CD4-positive, CD25-positive, alpha-beta regulatory T cell (primary cell): ENCODE measurements around the gene CCNA2. TPM values are rescaled to one million over a fixed set of nuclear protein-coding genes. Genes with fewer than 3 reads are reported as not detected.

Experiments
- ATAC-seq, 2 donors: fragments of 150-1000 bp; cut with Tn5 transposase; one replicate each; pipeline ENCODE4 v1.10.0; 2021; ENCODE audit warnings: low read depth in 2 of 2, moderate number of reproducible peaks in 2 of 2, moderate library complexity in 1 of 2
- DNase-seq, 3 donors: peaks; one replicate each; pipeline versions ENCODE4 v3.0.0 to v3.0.0-alpha.2; 2012 to 2022; ENCODE audit warnings: mixed read lengths in 1 of 3
- H3K27ac ChIP-seq: one replicate; pipeline ENCODE4 v1.7.0; 2013; ENCODE audit warnings: mild to moderate bottlenecking, low read length; ENCODE audit not compliant: insufficient read depth, poor library complexity, severe bottlenecking
- H3K27me3 ChIP-seq: one replicate; pipeline ENCODE4 v1.7.0; 2013; ENCODE audit warnings: low read length; ENCODE audit not compliant: control insufficient read depth, insufficient read depth
- H3K36me3 ChIP-seq: one replicate; pipeline ENCODE4 v1.7.0; 2013; ENCODE audit warnings: mild to moderate bottlenecking, low read length, moderate library complexity; ENCODE audit not compliant: control insufficient read depth, insufficient read depth
- H3K4me1 ChIP-seq: 2 replicates; pipeline ENCODE4 v1.7.0; 2013; ENCODE audit warnings: mild to moderate bottlenecking, low read length; ENCODE audit not compliant: insufficient read depth, control insufficient read depth, poor library complexity, severe bottlenecking
- H3K4me3 ChIP-seq: one replicate; pipeline ENCODE4 v1.7.0; 2013; ENCODE audit warnings: low read depth, mild to moderate bottlenecking, low read length, moderate library complexity
- H3K9me3 ChIP-seq, 2 experiments: 1 replicate in 1 of 2; 2 replicates in 1 of 2; pipeline ENCODE4 v1.7.0; 2013; ENCODE audit warnings: low read length in 2 of 2, mild to moderate bottlenecking in 1 of 2, moderate library complexity in 1 of 2; ENCODE audit not compliant: control insufficient read depth in 2 of 2
- H3K27ac Mint-ChIP-seq, 3 donors: one replicate each; pipeline ENCODE4 v1.8.0; 2020 to 2022; ENCODE audit warnings: mild to moderate bottlenecking in 3 of 3, mixed read lengths in 3 of 3, moderate library complexity in 2 of 3
- H3K27me3 Mint-ChIP-seq: one replicate; pipeline ENCODE4 v1.8.0; 2022; ENCODE audit warnings: mild to moderate bottlenecking, mixed read lengths
- H3K36me3 Mint-ChIP-seq: one replicate; pipeline ENCODE4 v1.8.0; 2020; ENCODE audit warnings: mixed read lengths
- H3K4me1 Mint-ChIP-seq, 4 donors: one replicate each; pipeline ENCODE4 v1.8.0; 2020 to 2022; ENCODE audit warnings: mixed read lengths in 4 of 4, mild to moderate bottlenecking in 1 of 4
- H3K4me3 Mint-ChIP-seq, 4 donors: one replicate each; pipeline ENCODE4 v1.8.0; 2020 to 2022; ENCODE audit warnings: mild to moderate bottlenecking in 4 of 4, mixed read lengths in 4 of 4, moderate library complexity in 3 of 4
- H3K9me3 Mint-ChIP-seq, 7 donors: one replicate each; pipeline ENCODE4 v1.8.0; 2020 to 2022; ENCODE audit warnings: mixed read lengths in 7 of 7, mild to moderate bottlenecking in 3 of 7, moderate library complexity in 2 of 7
- polyA plus RNA-seq, 4 donors: library from polyadenylated mRNA; unstranded; fragments of 300-500 nt; fragmentation: Illumina TruSeq; gene quantifications; one replicate each; pipeline ENCODE4 v1.2.3, GENCODE V29; 2021
- total RNA-seq: library from RNA; stranded (reverse); gene quantifications from one replicate; pipeline ENCODE4 v1.2.3, GENCODE V29; 2022

Gene CCNA2
- total and polyA plus RNA-seq, 5 donors from 2014 or later = 0.61 to 4.5 (median 1.3) TPM

GRCh38 chr4:121784975-121785374 is 38.7 kb downstream of the CCNA2 start:
- Histone ChIP-seq H3K4me1 (no peaks in the 10 kb centered on the region), H3K9me3 (peaks cover 6 to 8% of the 10 kb centered on the region in 2 experiments), H3K36me3 (no peaks in the 10 kb centered on the region), H3K27ac (no peak overlapping the region), H3K27me3 (peaks cover 27% of the 10 kb centered on the region), H3K4me3 (no peak overlapping the region)
- no peaks in the 10 kb centered on the region for H3K36me3 Mint-ChIP-seq
- no peak overlapping the region for H3K27ac Mint-ChIP-seq
- ATAC-seq = no peak
- H3K27me3 Mint-ChIP-seq = peaks cover 35% of the 10 kb centered on the region
- H3K4me3 Mint-ChIP-seq = no peak overlapping the region
- DNase-seq = no peak
- peaks cover 0 to 2% (median 0%) of the 10 kb centered on the region in 4 donors for H3K4me1 Mint-ChIP-seq
- peaks cover 0 to 10% (median 1%) of the 10 kb centered on the region in 7 donors for H3K9me3 Mint-ChIP-seq

- Mint-ChIP-seq H3K4me1 (peaks cover 0 to 2% (median 0%) of the 10 kb centered on the region in 4 donors), H3K9me3 (peaks cover 0 to 10% (median 1%) of the 10 kb centered on the region in 7 donors), H3K27ac (no peak overlapping the region), H3K27me3 (peaks cover 41% of the 10 kb centered on the region), H3K36me3 (no peaks in the 10 kb centered on the region), H3K4me3 (no peak overlapping the region)
- Histone ChIP-seq H3K9me3 (peaks cover 6 to 8% of the 10 kb centered on the region in 2 experiments), H3K36me3 (no peaks in the 10 kb centered on the region), H3K27ac (no peak overlapping the region), H3K27me3 (peaks cover 25% of the 10 kb centered on the region), H3K4me1 (no peaks in the 10 kb centered on the region), H3K4me3 (no peak overlapping the region)
- DNase-seq (no peak), ATAC-seq (no peak)
Observed at GRCh38 chr4:121784401-121784800, 39.3 kb downstream of the CCNA2 start.

GRCh38 chr4:121783210-121783609 is 40.5 kb downstream of the CCNA2 start:
- Mint-ChIP-seq H3K27me3 (peaks cover 41% of the 10 kb centered on the region), H3K4me1 (no peaks in the 10 kb centered on the region)

GRCh38 chr4:121778991-121779628 is 44.6 kb downstream of the CCNA2 start:
- Histone ChIP-seq H3K27ac (no peak overlapping the region), H3K4me3 (no peak overlapping the region), H3K9me3 (peaks cover 1 to 3% of the 10 kb centered on the region in 2 experiments), H3K36me3 (no peaks in the 10 kb centered on the region), H3K4me1 (no peaks in the 10 kb centered on the region), H3K27me3 (peaks cover 13% of the 10 kb centered on the region)
- Mint-ChIP-seq H3K36me3 (no peaks in the 10 kb centered on the region), H3K9me3 (peaks cover 0 to 4% (median 0%) of the 10 kb centered on the region in 7 donors), H3K27me3 (peaks cover 33% of the 10 kb centered on the region), H3K27ac (no peak overlapping the region), H3K4me1 (peaks cover 0 to 5% (median 2%) of the 10 kb centered on the region in 4 donors), H3K4me3 (no peak overlapping the region)
- DNase-seq = no peak
- no peak for ATAC-seq

More at GRCh38 chr4:121783210-121783609, 40.5 kb downstream of the CCNA2 start:
- H3K4me3 Mint-ChIP-seq = no peak overlapping the region
- H3K27me3 ChIP-seq = peaks cover 27% of the 10 kb centered on the region
- no peaks in the 10 kb centered on the region for H3K4me1 ChIP-seq
- H3K36me3 ChIP-seq = no peaks in the 10 kb centered on the region
- no peak overlapping the region for H3K27ac ChIP-seq
- H3K9me3 ChIP-seq = peaks cover 6 to 8% of the 10 kb centered on the region in 2 experiments
- no peaks in the 10 kb centered on the region for H3K36me3 Mint-ChIP-seq
- H3K4me3 ChIP-seq = no peak overlapping the region
- DNase-seq (no peak), ATAC-seq (no peak)
- peaks cover 0 to 10% (median 1%) of the 10 kb centered on the region in 7 donors for H3K9me3 Mint-ChIP-seq
- H3K27ac Mint-ChIP-seq = no peak overlapping the region

- Mint-ChIP-seq H3K27ac (no peak overlapping the region), H3K4me3 (no peak overlapping the region), H3K36me3 (no peaks in the 10 kb centered on the region), H3K27me3 (peaks cover 32% of the 10 kb centered on the region), H3K4me1 (peaks cover 0 to 5% (median 2%) of the 10 kb centered on the region in 4 donors), H3K9me3 (no peaks in the 10 kb centered on the region)
- Histone ChIP-seq H3K4me3 (no peak overlapping the region), H3K36me3 (no peaks in the 10 kb centered on the region), H3K27me3 (peaks cover 8% of the 10 kb centered on the region), H3K27ac (no peak overlapping the region), H3K9me3 (no peaks in the 10 kb centered on the region), H3K4me1 (no peaks in the 10 kb centered on the region)
- ATAC-seq = no peak
- no peak for DNase-seq
Observed at GRCh38 chr4:121777625-121778024, 46.1 kb downstream of the CCNA2 start.

- no peaks in the 10 kb centered on the region for H3K9me3 ChIP-seq
- H3K27ac ChIP-seq = no peak overlapping the region
- no peaks in the 10 kb centered on the region for H3K9me3 Mint-ChIP-seq
- peaks cover 0 to 5% (median 2%) of the 10 kb centered on the region in 4 donors for H3K4me1 Mint-ChIP-seq
- H3K27ac Mint-ChIP-seq = no peak overlapping the region
- no peak overlapping the region for H3K4me3 ChIP-seq
- DNase-seq = no peak
- H3K27me3 ChIP-seq = peaks cover 10% of the 10 kb centered on the region
- H3K4me1 ChIP-seq = no peaks in the 10 kb centered on the region
- H3K27me3 Mint-ChIP-seq = peaks cover 32% of the 10 kb centered on the region
- ATAC-seq = no peak
- no peak overlapping the region for H3K4me3 Mint-ChIP-seq
- no peaks in the 10 kb centered on the region for H3K36me3 ChIP-seq
- no peaks in the 10 kb centered on the region for H3K36me3 Mint-ChIP-seq
Observed at GRCh38 chr4:121776610-121777401, 46.9 kb downstream of the CCNA2 start.

GRCh38 chr4:121773883-121774282 is 49.8 kb downstream of the CCNA2 start:
- H3K9me3 ChIP-seq = no peaks in the 10 kb centered on the region
- no peak overlapping the region for H3K27ac Mint-ChIP-seq
- H3K27ac ChIP-seq = no peak overlapping the region
- H3K4me1 ChIP-seq = no peaks in the 10 kb centered on the region
- ATAC-seq = no peak
- H3K4me1 Mint-ChIP-seq = peaks cover 0 to 5% (median 2%) of the 10 kb centered on the region in 4 donors
- no peak for DNase-seq
- no peaks in the 10 kb centered on the region for H3K36me3 Mint-ChIP-seq
- peaks cover 30% of the 10 kb centered on the region for H3K27me3 Mint-ChIP-seq
- H3K9me3 Mint-ChIP-seq = no peaks in the 10 kb centered on the region
- no peak overlapping the region for H3K4me3 Mint-ChIP-seq
- no peaks in the 10 kb centered on the region for H3K36me3 ChIP-seq
- no peak overlapping the region for H3K4me3 ChIP-seq
- H3K27me3 ChIP-seq = peaks cover 16% of the 10 kb centered on the region
